Measurements from ENCODE around the gene TNFAIP8L2. TPM values are rescaled to one million over a fixed set of nuclear protein-coding genes. Genes with fewer than 3 reads are reported as not detected.
A peak's percentile ranks its signal among the peaks of the same experiment; 100 is the strongest.

Gene TNFAIP8L2
- total and polyA plus RNA-seq, 4 experiments from 2014 or later = 10.8 to 49.7 (median 44.1) TPM

DNA sequence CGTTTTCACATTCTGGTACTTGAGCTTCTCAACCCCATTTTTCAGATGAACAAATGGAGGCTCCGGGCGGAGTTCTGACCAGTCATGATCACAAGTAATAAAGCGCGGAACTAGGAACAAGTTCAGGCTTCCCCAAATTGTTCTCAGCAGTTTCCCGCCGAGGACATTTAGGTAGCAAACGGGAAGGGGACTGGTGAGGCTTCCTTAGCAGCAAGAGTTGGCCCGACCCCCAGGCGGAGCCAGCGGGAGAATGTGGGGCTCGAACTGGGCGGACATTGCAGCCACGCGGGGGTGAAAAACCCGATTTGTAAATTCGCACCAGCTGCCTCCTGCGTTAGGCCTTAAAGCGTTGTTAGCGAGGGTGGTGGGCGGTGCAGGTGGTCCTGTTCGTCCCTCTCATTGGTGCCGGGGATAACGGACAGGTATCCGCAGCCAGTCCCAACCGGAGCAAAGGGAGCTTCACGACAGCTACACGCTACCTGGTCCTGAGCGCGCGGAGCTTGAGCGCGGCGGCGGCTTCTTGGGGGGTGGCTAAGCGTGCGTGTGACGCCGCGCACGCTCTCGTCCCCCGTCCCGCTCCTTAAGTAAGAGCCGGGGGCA lies 25.4 kb upstream of the TNFAIP8L2 start:
- H3K4me1 ChIP-seq (ENCODE audit: insufficient read depth, low read length) = peaks cover 14% of the 10 kb centered on the region
- peaks cover 3 to 11% of the 10 kb centered on the region in 2 donors for H3K27me3 Mint-ChIP-seq
- no peaks in the 10 kb centered on the region for H3K36me3 ChIP-seq (ENCODE audit: insufficient read depth, low read length)
- intact Hi-C loops (cut with micrococcal nuclease) = loop anchor here (2.0 kb wide), 1 partner anchor 16 kb away; the partner anchor contains the start of gene SEMA6C
- H3K4me1 Mint-ChIP-seq = peaks cover 2 to 11% (median 7%) of the 10 kb centered on the region in 4 donors
- no peaks in the 10 kb centered on the region for H3K9me3 Mint-ChIP-seq
- peak overlapping the region; percentile 50 to 85 (median 70) for H3K4me3 Mint-ChIP-seq
- H3K4me3 ChIP-seq (ENCODE audit: low read length in 2 of 2) = peak overlapping the region in 1 of 2 donors; percentile 17
- H3K36me3 Mint-ChIP-seq = peaks cover 2 to 4% of the 10 kb centered on the region in 2 donors
- no peaks in the 10 kb centered on the region for H3K9me3 ChIP-seq (ENCODE audit: control insufficient read depth in 1 of 2, low read length in 2 of 2)
- peak; percentile 59 to 85 (median 70) for DNase-seq
- H3K27ac Mint-ChIP-seq = peak overlapping the region in 6 of 7 donors; percentile 42 to 80 (median 63)
- peaks cover 6% of the 10 kb centered on the region for H3K27me3 ChIP-seq (ENCODE audit: insufficient read depth, low read length)
- ChIA-PET CTCF (ENCODE audit: partially characterized antibody) (interaction anchor here (0.7 to 1.9 kb wide), 8 partner anchors 14 to 107 kb away, joined by 3 to 14 read pairs (median 4); partner anchors contain the start of gene TNFAIP8L2), POLR2A (ENCODE audit: partially characterized antibody) (interaction anchor here (0.6 to 1.4 kb wide), 11 partner anchors 15 to 121 kb away, joined by 3 to 8 read pairs (median 3); partner anchors contain the start of genes CDC42SE1, MLLT11, SEMA6C and TNFAIP8L2)
- H3K27ac ChIP-seq (ENCODE audit: low read depth, low read length) = no peak overlapping the region

DNA sequence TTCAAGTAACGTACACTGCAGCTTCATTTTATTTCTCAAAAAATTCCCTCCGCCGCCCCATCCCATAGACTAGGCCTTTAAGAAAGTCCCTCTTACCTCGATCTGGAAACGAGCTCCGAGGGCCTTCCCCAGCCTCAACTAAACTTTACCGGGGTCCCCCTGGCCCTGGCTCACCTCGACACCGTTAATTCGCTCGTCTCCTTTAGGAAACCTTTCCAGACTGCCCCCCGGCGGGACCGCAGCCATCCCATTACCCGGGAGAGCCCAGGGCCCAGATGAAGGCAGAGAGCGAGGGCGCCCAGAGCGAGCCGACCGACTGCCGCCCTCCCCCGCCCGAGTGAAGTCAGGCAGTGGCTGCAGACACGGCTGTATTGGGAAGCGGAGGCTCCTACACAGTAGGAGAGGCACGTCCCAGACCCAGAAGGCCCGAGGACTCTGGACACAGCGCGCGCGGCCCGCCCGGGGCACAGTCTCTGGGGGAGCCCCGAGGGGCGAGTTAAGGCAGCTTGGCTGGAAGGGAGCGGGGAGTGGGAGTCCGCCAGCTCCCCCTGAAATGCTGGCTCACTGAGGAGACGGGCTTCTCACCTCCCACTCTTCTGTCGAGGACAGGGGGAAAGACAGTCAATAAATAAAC lies 24.6 kb upstream of the TNFAIP8L2 start:
- no peak for DNase-seq
- no peaks in the 10 kb centered on the region for H3K36me3 ChIP-seq (ENCODE audit: insufficient read depth, low read length)
- no peak overlapping the region for H3K4me3 ChIP-seq (ENCODE audit: low read length in 2 of 2)
- Mint-ChIP-seq H3K27ac (peak overlapping the region in 3 of 7 donors; percentile 41 to 68 (median 58)), H3K4me1 (peaks cover 2 to 11% (median 7%) of the 10 kb centered on the region in 4 donors), H3K9me3 (no peaks in the 10 kb centered on the region), H3K27me3 (peaks cover 3 to 11% of the 10 kb centered on the region in 2 donors), H3K4me3 (peak overlapping the region in 7 of 8 donors; percentile 50 to 85 (median 74)), H3K36me3 (peaks cover 2 to 9% of the 10 kb centered on the region in 2 donors)
- CTCF ChIA-PET (ENCODE audit: partially characterized antibody) = interaction anchor here (0.7 to 1.9 kb wide), 7 partner anchors 13 to 107 kb away, joined by 3 to 14 read pairs (median 4); partner anchors contain the start of gene TNFAIP8L2
- POLR2A ChIA-PET (ENCODE audit: partially characterized antibody) = interaction anchor here (0.6 to 1.4 kb wide), 11 partner anchors 15 to 121 kb away, joined by 3 to 8 read pairs (median 3); partner anchors contain the start of genes CDC42SE1, MLLT11, SEMA6C and TNFAIP8L2
- H3K27me3 ChIP-seq (ENCODE audit: insufficient read depth, low read length) = peaks cover 6% of the 10 kb centered on the region
- no peaks in the 10 kb centered on the region for H3K9me3 ChIP-seq (ENCODE audit: control insufficient read depth in 1 of 2, low read length in 2 of 2)
- intact Hi-C loops (cut with micrococcal nuclease) = loop anchor here (2.0 kb wide), 1 partner anchor 15 kb away; the partner anchor contains the start of gene SEMA6C
- no peak overlapping the region for H3K27ac ChIP-seq (ENCODE audit: low read depth, low read length)
- H3K4me1 ChIP-seq (ENCODE audit: insufficient read depth, low read length) = peaks cover 14% of the 10 kb centered on the region

DNA sequence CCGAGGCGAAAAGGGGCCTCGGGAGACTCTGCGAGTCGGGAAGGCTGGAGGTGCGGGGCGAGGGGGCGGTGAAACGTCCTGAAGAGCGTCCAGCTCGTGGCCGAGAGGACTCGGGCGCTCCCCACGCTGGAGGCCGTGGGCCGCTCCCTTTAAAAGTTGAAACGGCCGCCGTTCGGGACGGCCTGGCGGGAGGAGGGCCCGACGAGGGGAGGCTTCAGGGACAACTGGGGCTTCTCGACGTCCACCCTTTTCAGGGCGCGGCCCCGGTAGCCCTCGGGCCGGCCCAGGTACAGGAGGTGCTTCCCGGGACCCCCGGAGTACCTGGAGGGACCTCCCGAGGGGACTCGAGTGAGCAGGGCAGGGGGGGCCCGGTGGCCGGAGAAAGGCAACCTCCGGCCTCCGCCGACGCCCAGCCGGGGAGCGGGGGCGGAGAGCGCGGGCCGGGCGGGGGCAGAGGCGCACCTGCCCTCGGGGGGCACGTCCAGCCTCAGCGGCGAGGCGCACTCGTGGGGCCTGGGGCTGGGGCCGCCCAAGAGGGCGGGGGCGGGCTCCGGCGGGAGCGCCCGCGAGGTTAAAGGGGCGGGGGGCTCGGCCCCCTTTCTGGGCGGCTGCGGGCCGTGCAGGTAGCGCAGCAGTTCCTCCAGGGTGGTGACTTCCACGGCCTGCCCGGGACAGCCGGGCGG lies 24.0 kb upstream of the TNFAIP8L2 start:
- CTCF ChIA-PET (ENCODE audit: partially characterized antibody) = interaction anchor here (1.7 kb wide), 1 partner anchor 33 kb away, joined by 14 read pairs; no protein-coding TSS in a partner anchor
- DNase-seq = no peak
- H3K27ac Mint-ChIP-seq = no peak overlapping the region

DNA sequence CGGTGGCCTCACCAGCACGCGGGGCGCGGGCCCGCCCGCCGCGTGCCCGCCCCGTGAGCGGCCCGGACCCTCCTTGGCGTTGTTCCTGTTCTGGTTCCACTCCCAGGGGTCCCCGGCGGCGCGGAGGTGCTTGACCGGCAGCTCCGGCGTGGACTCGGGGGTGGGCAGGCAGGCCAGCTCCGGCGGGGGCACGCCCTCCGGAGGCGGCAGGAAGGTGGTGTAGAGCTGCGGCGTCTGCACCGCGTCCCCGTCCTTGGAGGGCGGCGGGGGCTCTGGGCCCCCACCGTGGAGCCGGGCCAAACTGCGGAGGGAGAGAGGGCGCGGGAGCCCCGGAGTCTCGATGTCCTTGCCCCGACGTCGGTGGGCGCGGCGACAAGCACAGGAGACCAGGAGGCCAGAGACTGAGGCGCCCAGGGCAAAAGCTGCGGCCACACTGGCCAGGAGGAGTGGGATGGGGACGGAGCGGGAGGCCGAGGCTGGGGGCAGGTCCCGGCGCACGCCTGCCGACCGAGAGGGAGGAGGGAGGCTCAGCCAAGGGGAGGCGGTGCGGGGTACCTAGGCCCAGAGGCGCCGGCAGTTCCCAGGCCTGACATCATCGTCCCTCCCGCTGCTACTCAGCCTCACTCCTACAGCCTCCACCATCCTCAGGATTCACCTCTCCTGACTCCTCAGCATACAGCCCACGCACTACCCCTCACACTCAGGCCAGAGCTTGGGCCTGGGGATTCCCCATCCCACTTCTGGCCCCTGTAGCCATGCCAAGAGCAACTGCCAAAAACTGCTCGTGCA lies 23.2 kb upstream of the TNFAIP8L2 start:
- H3K36me3 ChIP-seq (ENCODE audit: insufficient read depth, low read length) = no peaks in the 10 kb centered on the region
- peaks cover 6% of the 10 kb centered on the region for H3K27me3 ChIP-seq (ENCODE audit: insufficient read depth, low read length)
- Mint-ChIP-seq H3K27me3 (peaks cover 3 to 11% of the 10 kb centered on the region in 2 donors), H3K4me1 (peaks cover 2 to 11% (median 7%) of the 10 kb centered on the region in 4 donors), H3K9me3 (no peaks in the 10 kb centered on the region), H3K27ac (no peak overlapping the region), H3K4me3 (peak overlapping the region in 1 of 8 donors; percentile 65), H3K36me3 (peaks cover 2 to 10% of the 10 kb centered on the region in 2 donors)
- H3K27ac ChIP-seq (ENCODE audit: low read depth, low read length) = no peak overlapping the region
- DNase-seq = no peak
- no peak overlapping the region for H3K4me3 ChIP-seq (ENCODE audit: low read length in 2 of 2)
- ChIA-PET POLR2A (ENCODE audit: partially characterized antibody) (no interaction called here), CTCF (ENCODE audit: partially characterized antibody) (no interaction called here)
- peaks cover 14% of the 10 kb centered on the region for H3K4me1 ChIP-seq (ENCODE audit: insufficient read depth, low read length)
- no peaks in the 10 kb centered on the region for H3K9me3 ChIP-seq (ENCODE audit: control insufficient read depth in 1 of 2, low read length in 2 of 2)
- intact Hi-C loops (cut with micrococcal nuclease) = no loop called here

More for the DNA sequence above, 24.0 kb upstream of the TNFAIP8L2 start:
- H3K9me3 ChIP-seq (ENCODE audit: control insufficient read depth in 1 of 2, low read length in 2 of 2) = no peaks in the 10 kb centered on the region
- peaks cover 2 to 10% of the 10 kb centered on the region in 2 donors for H3K36me3 Mint-ChIP-seq
- POLR2A ChIA-PET (ENCODE audit: partially characterized antibody) = no interaction called here
- peaks cover 2 to 11% (median 7%) of the 10 kb centered on the region in 4 donors for H3K4me1 Mint-ChIP-seq
- no peak overlapping the region for H3K4me3 ChIP-seq (ENCODE audit: low read length in 2 of 2)
- H3K4me1 ChIP-seq (ENCODE audit: insufficient read depth, low read length) = peaks cover 14% of the 10 kb centered on the region
- H3K27me3 ChIP-seq (ENCODE audit: insufficient read depth, low read length) = peaks cover 6% of the 10 kb centered on the region
- no peak overlapping the region for H3K27ac ChIP-seq (ENCODE audit: low read depth, low read length)
- H3K9me3 Mint-ChIP-seq = no peaks in the 10 kb centered on the region
- intact Hi-C loops (cut with micrococcal nuclease) = no loop called here
- H3K4me3 Mint-ChIP-seq = peak overlapping the region in 1 of 8 donors; percentile 30
- peaks cover 3 to 11% of the 10 kb centered on the region in 2 donors for H3K27me3 Mint-ChIP-seq
- no peaks in the 10 kb centered on the region for H3K36me3 ChIP-seq (ENCODE audit: insufficient read depth, low read length)

DNA sequence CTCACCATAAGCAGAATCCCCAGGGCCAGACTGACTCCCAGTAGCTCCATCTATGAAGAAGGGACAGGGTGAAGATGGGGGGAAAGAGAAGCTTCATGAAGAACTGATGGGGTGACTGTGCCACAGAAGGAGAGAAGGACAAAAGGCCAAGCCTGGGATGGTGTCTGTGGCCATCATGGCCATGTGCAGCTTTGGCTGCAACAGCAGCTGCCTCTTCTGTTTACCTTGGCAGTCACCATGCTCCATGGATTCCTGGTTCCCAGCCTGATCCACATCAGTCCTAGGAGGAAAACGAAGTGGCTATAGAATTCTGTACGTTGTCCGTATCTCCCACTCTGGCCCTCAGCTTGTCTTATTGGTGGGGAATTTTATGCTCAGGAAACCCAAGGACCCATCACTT lies 22.1 kb upstream of the TNFAIP8L2 start:
- no peak overlapping the region for H3K27ac ChIP-seq (ENCODE audit: low read depth, low read length)
- H3K4me1 ChIP-seq (ENCODE audit: insufficient read depth, low read length) = peaks cover 14% of the 10 kb centered on the region
- intact Hi-C loops (cut with micrococcal nuclease) = no loop called here
- H3K27ac Mint-ChIP-seq = no peak overlapping the region
- H3K9me3 Mint-ChIP-seq = no peaks in the 10 kb centered on the region
- H3K4me3 ChIP-seq (ENCODE audit: low read length in 2 of 2) = no peak overlapping the region
- H3K36me3 ChIP-seq (ENCODE audit: insufficient read depth, low read length) = no peaks in the 10 kb centered on the region
- H3K4me1 Mint-ChIP-seq = peaks cover 2 to 11% (median 7%) of the 10 kb centered on the region in 4 donors
- no peaks in the 10 kb centered on the region for H3K9me3 ChIP-seq (ENCODE audit: control insufficient read depth in 1 of 2, low read length in 2 of 2)
- ChIA-PET POLR2A (ENCODE audit: partially characterized antibody) (interaction anchor here (1.5 kb wide), 1 partner anchor 23 kb away, joined by 5 read pairs; no protein-coding TSS in a partner anchor), CTCF (ENCODE audit: partially characterized antibody) (interaction anchor here (1.2 kb wide), 1 partner anchor 9 kb away, joined by 4 read pairs; no protein-coding TSS in a partner anchor)
- DNase-seq = no peak
- peaks cover 3 to 11% of the 10 kb centered on the region in 2 donors for H3K27me3 Mint-ChIP-seq
- peaks cover 6% of the 10 kb centered on the region for H3K27me3 ChIP-seq (ENCODE audit: insufficient read depth, low read length)
- no peak overlapping the region for H3K4me3 Mint-ChIP-seq
- peaks cover 0 to 10% of the 10 kb centered on the region in 2 donors for H3K36me3 Mint-ChIP-seq

DNA sequence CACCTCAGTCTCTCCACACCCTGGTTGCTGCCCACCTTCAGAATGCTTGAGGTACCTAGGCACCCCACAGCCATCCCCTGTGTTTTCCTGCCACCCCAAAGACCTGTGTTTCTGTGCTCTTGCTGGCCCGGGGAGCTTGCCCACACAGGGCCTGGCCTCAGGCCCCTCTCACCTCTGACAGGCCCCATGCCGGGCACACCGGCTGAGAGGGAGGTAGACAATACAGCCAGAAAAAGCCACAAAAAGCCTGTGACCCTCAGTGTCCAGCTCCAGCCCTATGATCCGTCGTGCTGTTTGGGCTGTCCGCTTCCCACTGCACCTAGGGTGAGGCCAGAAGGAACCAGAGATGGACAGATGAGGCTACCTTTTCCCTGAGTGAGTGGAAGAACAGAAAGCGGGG lies 21.5 kb upstream of the TNFAIP8L2 start:
- H3K27ac ChIP-seq (ENCODE audit: low read depth, low read length) = no peak overlapping the region
- H3K4me3 Mint-ChIP-seq = no peak overlapping the region
- H3K9me3 ChIP-seq (ENCODE audit: control insufficient read depth in 1 of 2, low read length in 2 of 2) = no peaks in the 10 kb centered on the region
- ChIA-PET CTCF (ENCODE audit: partially characterized antibody) (interaction anchor here (0.6 to 1.2 kb wide), 2 partner anchors 9 to 14 kb away, joined by 3 to 4 read pairs; no protein-coding TSS in a partner anchor), POLR2A (ENCODE audit: partially characterized antibody) (interaction anchor here (1.5 kb wide), 1 partner anchor 22 kb away, joined by 5 read pairs; no protein-coding TSS in a partner anchor)
- H3K4me3 ChIP-seq (ENCODE audit: low read length in 2 of 2) = no peak overlapping the region
- intact Hi-C loops (cut with micrococcal nuclease) = no loop called here
- peaks cover 2 to 11% (median 7%) of the 10 kb centered on the region in 4 donors for H3K4me1 Mint-ChIP-seq
- no peaks in the 10 kb centered on the region for H3K36me3 ChIP-seq (ENCODE audit: insufficient read depth, low read length)
- no peaks in the 10 kb centered on the region for H3K9me3 Mint-ChIP-seq
- H3K27me3 ChIP-seq (ENCODE audit: insufficient read depth, low read length) = peaks cover 6% of the 10 kb centered on the region
- H3K36me3 Mint-ChIP-seq = peaks cover 0 to 10% of the 10 kb centered on the region in 2 donors
- DNase-seq = no peak
- H3K4me1 ChIP-seq (ENCODE audit: insufficient read depth, low read length) = peaks cover 14% of the 10 kb centered on the region
- peaks cover 3 to 11% of the 10 kb centered on the region in 2 donors for H3K27me3 Mint-ChIP-seq
- no peak overlapping the region for H3K27ac Mint-ChIP-seq

All from CD4-positive, alpha-beta memory T cell (primary cell).